HTERT RPE-1 (cell line): ENCODE data around the gene STK17A.
"Not testable (repeated sequence)": the region's sequence is repeated elsewhere in the genome, so short reads cannot be mapped to it uniquely, and the experiment has no call there.

Experiments used
- in situ Hi-C: fragments of 300-500 bp; cut with MboI; formaldehyde crosslinking; loops from 4 replicates; pipeline ENCODE4 v1.14.3; 2020; ENCODE audit warnings: low sequenced_read_pairs

The STK17A gene

DNA sequence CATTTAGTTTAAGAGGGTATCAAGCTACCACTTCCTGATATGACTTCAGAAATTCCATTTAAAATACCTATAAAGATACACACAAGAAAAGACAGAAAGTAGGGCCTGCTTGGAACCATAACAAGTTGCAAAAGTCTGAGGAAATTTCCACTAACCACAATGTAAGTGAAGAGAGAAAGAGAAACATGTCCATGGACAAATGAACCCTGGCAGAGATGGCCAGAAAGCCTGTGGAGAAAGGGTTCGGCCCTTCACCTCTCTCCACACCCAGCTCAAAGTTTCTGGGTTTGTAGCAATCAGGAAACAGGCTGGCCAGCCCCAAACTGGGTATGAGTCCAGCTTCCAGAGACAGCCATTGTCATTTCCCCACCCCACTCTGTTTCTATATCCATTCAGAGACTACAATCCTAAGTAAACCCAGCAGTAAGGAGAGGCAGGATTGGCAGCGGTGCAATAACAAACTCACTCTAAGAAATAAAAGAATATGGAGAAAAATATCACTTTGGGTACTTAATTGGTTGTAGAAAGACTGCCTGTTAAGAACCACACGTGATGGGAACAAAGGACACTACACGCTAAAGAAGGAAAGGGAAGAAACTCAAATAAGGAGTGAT lies 71.1 kb downstream of the STK17A start:
- in situ Hi-C loops, result no loop called here

DNA sequence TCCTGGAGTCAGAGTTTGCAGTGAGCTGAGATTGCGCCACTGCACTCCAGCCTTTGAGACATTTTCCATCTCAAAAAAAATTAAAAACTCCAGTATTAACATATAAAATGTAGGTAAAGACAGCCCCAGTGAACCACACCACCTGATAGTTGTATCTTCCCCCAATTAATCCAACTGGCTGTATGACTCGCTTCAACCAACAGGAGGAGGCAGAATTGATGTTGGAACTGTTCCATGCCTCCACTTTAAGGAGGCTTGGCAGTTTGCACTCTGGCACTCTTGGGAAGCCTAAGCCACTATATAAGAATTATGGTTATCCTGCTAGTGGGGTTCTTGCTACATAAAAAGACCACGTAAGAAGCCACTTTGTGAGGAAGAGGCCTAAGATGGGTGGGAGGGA lies 72.7 kb downstream of the STK17A start:
- in situ Hi-C loops, result no loop called here

DNA sequence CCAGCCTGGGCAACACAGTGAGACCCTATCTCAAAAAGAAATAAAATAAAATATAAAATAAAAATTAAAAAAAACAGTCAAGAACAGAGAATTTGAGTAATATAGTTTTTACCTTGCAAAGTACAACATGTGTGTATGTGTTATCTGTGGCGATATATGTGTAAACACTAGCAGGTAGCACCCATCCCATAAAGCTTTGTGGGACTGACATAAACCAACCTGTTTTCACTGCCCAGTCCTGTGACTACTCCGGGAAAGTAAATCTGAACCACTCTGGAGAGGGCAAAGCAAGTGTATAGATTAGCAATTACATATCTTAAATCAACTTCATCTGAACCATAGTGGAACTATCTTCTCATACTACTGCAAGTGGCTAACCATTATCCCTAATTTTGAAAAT lies 74.1 kb downstream of the STK17A start:
- in situ Hi-C loops, result no loop called here

DNA sequence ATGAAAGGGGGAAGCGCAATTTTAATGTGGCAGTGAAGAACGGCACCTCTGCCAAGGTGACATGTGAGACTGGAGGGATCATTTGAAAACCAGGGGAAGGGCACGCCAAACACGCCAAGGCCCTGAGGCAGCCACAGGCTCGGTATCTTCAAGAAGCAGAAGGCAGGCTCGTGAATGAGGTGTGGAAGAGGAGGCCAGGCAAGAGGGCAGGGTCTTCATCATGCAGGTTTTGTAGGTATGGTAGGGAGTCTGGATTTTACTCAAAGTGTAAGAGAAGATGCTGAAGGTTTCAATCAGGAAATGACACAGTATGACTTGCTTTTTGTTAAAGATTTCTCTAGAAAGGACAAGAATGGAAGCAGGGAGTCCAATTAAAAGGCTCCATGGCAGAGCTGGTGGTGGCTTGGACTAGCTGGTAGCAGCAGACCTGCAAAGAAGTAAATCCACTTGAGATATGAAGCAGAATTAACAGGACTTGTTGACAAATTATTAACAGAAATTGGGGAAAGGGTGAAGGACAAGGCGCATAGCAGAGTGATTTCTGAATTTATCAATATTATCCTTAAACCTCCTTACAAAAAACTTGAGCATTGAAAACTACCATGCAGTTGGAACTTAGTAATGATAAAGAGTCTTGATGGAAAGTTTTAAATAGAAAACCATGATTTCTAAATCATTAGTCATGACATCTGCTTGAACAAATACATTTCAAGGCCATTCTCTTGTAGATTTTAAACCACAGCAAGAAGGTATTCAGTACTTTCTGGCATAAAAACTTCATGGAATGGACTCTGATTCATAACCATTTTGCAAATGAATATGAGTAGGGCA lies 76.0 kb downstream of the STK17A start:
- in situ Hi-C loops, result no loop called here

DNA sequence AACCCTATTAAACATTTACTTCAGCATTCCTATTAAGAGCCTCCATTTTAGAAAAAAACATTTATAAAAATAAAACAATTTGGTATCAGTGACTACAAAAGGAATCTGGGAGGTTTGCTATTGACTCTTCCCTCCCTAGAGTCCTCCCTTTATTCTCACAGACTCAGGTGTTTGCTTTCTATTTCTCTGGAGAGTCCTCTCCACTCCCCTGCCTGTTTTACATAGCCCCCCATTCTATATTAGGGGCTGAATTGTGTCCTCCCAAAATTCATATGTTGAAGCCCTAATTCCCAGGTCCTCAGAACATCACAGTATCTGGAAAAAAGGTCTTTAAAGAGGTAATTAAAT lies 76.6 kb downstream of the STK17A start:
- in situ Hi-C loops, result no loop called here

DNA sequence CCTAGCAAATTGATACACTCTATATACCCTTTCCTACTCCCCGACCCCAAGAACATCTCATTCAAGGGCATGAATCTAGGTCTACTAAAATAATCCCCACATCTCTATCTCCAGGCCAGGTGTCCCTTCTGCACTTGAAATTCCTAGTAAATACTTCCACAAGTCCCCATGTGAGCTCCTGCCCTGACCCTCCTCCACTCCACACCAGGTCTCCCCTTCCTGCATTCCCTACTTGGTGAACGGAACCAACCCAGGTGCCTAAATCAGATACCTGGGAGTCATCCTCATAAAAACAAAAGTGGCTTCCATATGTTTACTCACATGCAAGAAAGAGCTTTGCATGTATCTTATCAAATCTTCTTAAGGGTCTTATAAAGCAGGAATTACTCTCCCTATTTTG lies 77.2 kb downstream of the STK17A start:
- in situ Hi-C loops, result no loop called here

DNA sequence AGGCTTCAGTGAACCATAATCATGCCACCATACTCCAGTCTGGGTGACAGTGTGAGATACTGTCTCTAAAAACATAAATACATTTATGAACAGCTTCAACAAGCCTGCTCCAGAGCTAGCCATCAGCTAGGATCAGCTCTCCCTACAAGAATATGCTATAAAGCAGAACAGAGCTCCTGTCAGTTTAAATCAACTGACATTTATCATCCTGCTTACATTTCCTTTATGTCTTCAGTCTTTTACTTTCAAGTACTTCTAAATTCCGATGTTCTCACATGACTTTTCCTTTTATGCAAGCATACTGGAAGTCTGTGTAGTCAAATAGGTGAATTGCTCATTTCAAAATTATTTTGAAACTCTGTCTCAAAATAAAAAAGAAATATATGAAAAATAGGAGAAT lies 81.8 kb downstream of the STK17A start:
- in situ Hi-C loops, result no loop called here

DNA sequence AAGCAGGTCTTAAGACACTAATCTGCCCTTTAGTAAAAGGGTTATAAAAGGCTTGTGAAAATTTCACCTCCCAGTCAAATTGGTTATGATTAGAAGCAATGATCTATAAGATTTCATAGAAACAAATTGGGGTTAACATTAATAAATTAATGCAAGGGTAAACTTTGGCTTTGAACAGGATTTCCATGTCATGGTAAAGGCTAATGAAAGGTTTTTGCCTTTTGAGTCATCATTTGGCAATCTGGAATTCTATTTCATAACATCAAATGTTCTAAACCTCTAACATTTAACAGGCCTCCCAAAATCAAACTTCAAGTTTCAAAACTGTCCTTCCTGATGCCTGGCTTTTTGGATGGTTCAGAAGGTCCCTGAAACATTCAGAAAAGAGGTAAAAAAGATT lies 84.0 kb downstream of the STK17A start:
- in situ Hi-C loops, result no loop called here

DNA sequence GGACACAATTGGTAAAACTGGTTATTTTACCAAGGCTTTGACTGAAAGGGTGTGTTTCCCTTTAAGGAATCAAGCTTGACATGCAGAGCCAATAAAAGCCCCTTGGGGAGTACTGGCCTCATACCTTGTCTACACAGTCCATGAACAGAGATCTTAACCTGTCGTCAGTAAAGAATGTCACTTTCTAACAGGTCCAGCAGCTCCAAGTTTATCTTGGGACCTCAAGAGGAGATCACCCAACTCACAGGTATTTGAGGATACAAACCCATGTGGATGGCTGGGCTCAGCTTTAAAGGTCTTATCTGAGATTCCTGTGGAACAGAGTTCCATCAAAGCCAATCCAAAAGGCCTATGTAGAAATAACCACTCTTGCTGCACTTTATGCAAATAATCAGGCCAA lies 85.1 kb downstream of the STK17A start:
- in situ Hi-C loops, result no loop called here

DNA sequence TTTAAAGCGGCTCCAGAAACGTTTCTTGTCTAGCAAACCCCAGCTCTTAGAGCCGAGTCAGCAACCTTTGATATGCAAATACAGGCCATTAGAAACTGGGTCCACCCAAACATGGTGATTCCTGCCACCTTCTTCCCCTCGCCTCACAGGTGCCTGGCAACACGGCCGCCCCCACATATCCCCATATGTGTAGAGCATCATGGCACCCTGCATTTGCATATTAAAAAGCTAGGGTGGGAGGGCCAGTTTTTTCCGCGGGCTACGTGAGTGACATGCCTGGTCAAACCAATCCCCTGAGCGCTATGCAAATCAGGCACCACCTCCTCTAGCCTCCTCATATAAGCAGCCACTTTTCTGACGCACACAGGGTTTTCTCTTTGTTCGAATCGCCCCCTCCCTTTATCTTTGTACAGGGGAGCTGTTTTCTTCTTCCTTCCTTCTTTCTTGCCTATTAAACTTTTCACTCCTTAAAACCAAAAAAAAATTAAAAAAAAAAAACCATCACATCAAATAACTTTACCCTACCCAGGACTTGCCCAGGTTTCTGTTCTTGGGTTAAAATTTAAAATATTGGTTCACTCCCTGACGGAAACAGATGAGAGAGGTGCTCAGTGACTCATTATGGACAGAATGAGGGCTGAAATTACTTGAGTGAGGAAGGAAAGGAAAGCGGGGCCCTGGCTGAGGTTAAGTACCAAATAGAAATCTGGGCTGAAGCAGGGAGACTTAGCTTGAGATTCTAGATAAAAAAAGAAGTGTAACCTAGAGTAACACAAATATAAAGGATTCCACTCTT lies 86.6 kb downstream of the STK17A start:
- in situ Hi-C loops, result no loop called here

DNA sequence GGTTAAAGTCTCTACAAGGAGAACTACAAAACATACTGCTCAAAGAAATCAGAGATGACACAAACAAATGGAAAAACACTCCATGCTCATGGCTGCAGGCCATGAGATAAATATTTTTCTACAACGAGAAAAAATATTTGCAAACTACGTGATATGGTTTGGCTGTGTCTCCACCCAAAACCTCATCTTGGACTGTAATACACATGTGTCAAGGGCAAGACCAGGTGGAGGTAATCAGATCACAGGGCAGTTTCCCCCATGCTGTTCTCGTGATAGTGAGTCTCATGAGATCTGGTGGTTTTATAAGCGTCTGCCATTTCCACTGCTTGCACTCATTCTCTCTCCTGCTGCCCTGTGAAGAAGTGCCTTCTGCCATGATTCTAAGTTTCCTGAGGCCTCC lies 88.6 kb downstream of the STK17A start:
- in situ Hi-C loops, result no loop called here

DNA sequence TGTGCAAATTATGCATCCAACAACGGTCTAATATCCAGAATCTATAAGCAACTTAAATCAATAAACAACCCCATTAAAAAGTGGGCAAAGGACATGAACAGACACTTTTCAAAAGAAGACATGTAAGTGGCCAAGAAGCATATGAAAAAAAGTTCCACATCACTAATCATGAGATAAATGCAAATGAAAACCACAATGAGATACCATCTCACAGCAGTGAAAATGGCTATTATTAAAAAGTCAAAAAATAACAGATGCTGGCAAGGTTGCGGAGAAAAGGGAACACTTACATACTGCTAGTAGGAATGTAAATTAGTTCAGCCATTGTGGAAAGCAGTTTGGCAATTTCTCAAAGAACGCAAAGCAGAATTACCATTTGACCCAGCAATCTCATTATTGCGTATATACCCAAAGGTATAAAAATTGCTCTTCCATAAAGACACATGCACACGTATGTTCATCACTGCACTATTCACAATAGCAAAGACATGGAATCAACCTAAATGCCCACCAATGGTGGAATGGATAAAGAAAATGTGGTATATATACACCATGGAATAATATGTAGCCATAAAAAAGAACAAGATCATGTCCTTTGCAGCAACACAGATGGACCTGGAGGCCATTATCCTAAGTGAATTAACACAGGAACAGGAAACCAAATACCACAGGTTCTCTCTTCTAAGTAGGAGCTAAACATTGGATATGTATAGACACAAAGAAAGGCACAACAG lies 90.5 kb downstream of the STK17A start:
- in situ Hi-C loops, result not testable (repeated sequence)

DNA sequence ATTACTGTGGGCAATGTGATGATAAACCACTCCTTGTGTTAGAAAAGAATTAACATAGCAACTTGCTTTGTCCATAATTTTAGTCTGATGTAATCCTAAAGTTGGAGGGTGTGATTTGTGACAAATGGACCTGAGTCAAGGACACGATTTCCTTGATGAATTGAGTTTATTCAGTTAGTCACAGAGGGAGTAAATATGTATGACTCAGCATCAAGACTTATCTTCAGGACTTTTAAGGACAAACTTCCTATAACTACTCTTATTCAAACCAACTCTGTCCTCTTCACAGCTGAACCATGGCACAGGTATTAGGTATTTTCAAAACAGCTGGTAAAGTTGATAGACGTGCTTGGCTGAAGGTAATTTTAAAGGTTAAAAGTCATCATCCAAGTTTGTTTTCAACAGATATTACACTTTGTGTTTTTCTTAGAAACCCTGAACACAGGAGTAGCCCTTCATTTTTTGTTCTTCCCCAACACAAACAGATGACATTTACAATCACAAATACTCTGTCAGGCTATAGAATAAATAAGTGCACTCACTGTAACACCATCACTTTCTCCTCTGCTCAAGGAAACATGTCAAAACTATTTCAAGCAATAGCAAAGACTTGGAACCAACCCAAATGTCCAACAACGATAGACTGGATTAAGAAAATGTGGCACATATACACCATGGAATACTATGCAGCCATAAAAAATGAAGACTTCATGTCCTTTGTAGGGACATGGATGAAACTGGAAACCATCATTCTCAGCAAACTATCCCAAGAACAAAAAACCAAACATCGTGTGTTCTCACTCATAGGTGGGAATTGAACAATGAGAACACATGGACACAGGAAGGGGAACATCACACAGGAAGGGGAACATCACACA lies 91.9 kb downstream of the STK17A start:
- in situ Hi-C loops, result no loop called here
